ENCODE data around the gene CALML5. TPM values are rescaled to one million over a fixed set of nuclear protein-coding genes. Genes with fewer than 3 reads are reported as not detected.

The CALML5 gene
- total and polyA plus RNA-seq, 2 of the 4 experiments (the other 2 are of a cell fraction) = not detected

DNA sequence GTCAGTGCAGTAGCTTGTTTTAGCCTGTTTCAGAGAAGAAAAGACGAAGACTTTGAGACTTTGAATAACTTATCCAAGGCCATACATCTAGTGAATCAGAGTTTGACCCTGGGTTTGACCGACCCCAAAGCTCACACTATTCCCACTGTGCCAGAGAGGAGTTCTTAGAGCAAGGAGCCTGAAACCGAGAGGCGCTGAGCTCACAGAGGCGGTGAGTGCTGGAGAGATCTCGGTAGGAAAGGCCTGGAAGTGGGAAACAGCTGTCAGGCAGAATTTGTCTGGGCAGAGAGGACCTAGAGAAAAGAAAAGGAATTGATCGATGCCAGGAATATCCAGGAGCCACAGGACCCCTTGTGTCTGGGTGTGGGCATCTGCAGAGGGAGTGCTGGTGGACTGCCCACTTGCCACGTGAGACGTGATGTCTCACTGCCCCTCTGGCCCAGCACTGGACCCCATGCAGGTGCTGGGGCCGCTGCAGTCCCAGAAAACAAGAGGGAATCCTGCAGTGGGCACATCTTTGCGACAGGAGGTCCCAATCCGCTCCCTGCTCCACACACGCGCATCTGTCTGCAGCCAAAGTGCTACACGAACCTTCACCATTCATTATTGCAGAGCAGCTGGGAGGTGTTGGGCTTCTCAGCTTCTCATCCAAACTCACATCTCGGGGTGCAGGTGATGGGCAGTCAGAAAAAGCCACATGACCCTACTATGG is 31.6 kb upstream of the CALML5 start:
- POLR2A ChIA-PET (ENCODE audit: unreplicated experiment) = interaction anchor here (0.6 kb wide), 2 partner anchors 82 to 195 kb away, joined by 3 to 6 read pairs; no protein-coding TSS in a partner anchor
- in situ Hi-C loops (cut with MboI; ENCODE audit: low sequenced_read_pairs) = no loop called here
- H2AFZ ChIP-seq (replicated peaks; ENCODE audit: low read length, poor library complexity) = no peak overlapping the region
- no peaks in the 10 kb centered on the region for H3K9me1 ChIP-seq (ENCODE audit: insufficient read depth, low read length)
- no peak overlapping the region for H3K23ac ChIP-seq (ENCODE audit: low read depth, low read length)
- no peak overlapping the region for H2BK120ac ChIP-seq (ENCODE audit: low read depth, low read length)
- peaks cover 4% of the 10 kb centered on the region; the same call in 1 of the 2 replicates for H3K4me1 ChIP-seq (ENCODE audit: control insufficient read depth, insufficient read depth, low read length)
- no peaks in the 10 kb centered on the region for H4K20me1 ChIP-seq (ENCODE audit: insufficient read depth, low read length)
- no peak overlapping the region for H3K14ac ChIP-seq (replicated peaks; ENCODE audit: low read depth, low read length)
- dilution Hi-C loops (cut with HindIII; ENCODE audit: low sequenced_read_pairs, unreplicated experiment) = no loop called here
- intact Hi-C loops (cut with micrococcal nuclease) = no loop called here
- no peak overlapping the region for H3K56ac ChIP-seq (ENCODE audit: extremely low read depth, insufficient read depth, low read length)
- no peak overlapping the region for H2AK9ac ChIP-seq (replicated peaks; ENCODE audit: low read depth, low read length, poor library complexity)
- H4K8ac ChIP-seq (ENCODE audit: low read depth in 2 of 2, low read length in 2 of 2) = no peak overlapping the region
- peaks cover 2% of the 10 kb centered on the region; the same call in 1 of the 2 replicates for H3K27me3 ChIP-seq (ENCODE audit: control insufficient read depth, insufficient read depth, low read length)
- TF ChIP-seq NFE2L2 (IDR thresholded peaks at IDR 0.05; ENCODE audit: low read depth, low read length) (no peak), RCOR1 (IDR thresholded peaks at IDR 0.05; ENCODE audit: insufficient replicate concordance, low read length) (no peak), SMC3 (IDR thresholded peaks at IDR 0.05; ENCODE audit: low read depth, low read length) (no peak), BHLHE40 (IDR thresholded peaks at IDR 0.05; ENCODE audit: low read depth, low read length) (no peak)
- TF ChIP-seq, protein P1, sequence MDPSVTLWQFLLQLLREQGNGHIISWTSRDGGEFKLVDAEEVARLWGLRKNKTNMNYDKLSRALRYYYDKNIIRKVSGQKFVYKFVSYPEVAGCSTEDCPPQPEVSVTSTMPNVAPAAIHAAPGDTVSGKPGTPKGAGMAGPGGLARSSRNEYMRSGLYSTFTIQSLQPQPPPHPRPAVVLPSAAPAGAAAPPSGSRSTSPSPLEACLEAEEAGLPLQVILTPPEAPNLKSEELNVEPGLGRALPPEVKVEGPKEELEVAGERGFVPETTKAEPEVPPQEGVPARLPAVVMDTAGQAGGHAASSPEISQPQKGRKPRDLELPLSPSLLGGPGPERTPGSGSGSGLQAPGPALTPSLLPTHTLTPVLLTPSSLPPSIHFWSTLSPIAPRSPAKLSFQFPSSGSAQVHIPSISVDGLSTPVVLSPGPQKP (IDR thresholded peaks at IDR 0.05; ENCODE audit: borderline replicate concordance, low read depth, low read length) = no peak
- H2BK15ac ChIP-seq (ENCODE audit: low read depth, low read length) = no peak overlapping the region
- H3K4me2 ChIP-seq (ENCODE audit: low read depth, low read length) = no peak overlapping the region
- H3K18ac ChIP-seq (ENCODE audit: low read depth, low read length) = no peak overlapping the region
- no peak overlapping the region for H4K91ac ChIP-seq (ENCODE audit: insufficient read depth, low read depth, low read length)
- no peaks in the 10 kb centered on the region for H3K9me3 ChIP-seq (ENCODE audit: control insufficient read depth, insufficient read depth, low read length)
- H2BK5ac ChIP-seq (ENCODE audit: low read depth, low read length, poor library complexity, severe bottlenecking) = no peak overlapping the region
- H3K4ac ChIP-seq (ENCODE audit: low read depth, low read length) = no peak overlapping the region
- H3K79me1 ChIP-seq (ENCODE audit: low read depth in 1 of 2, low read length in 2 of 2) = no peaks in the 10 kb centered on the region
- no peak overlapping the region for H4K5ac ChIP-seq (ENCODE audit: low read depth, low read length)
- no TSS peak for BruUV-seq (replicated peaks)
- H3K27ac ChIP-seq (ENCODE audit: insufficient read depth, low read length) = no peak overlapping the region
- H2AK5ac ChIP-seq (ENCODE audit: low read depth, low read length) = no peak overlapping the region
- DNase-seq (no peak), ATAC-seq (ENCODE audit: low read depth) (no peak)
- H3K4me3 ChIP-seq (ENCODE audit: insufficient read depth, low read depth, low read length) = no peak overlapping the region
- no peak overlapping the region for H2BK20ac ChIP-seq (ENCODE audit: low read depth, low read length)
- H3K36me3 ChIP-seq (ENCODE audit: control insufficient read depth, insufficient read depth, low read length) = no peaks in the 10 kb centered on the region
- 74% methylated on average over 3 of the region's 16 CpGs; no CpG with 5 or more reads in 1 of the 2 experiments for WGBS, 2 experiments (ENCODE audit: extremely low coverage in 2 of 2, insufficient read length in 1 of 2)
- CTCF ChIA-PET = interaction anchor here (0.5 kb wide), 1 partner anchor 10 kb away, joined by 3 read pairs; no protein-coding TSS in a partner anchor
- H3K9ac ChIP-seq (ENCODE audit: low read depth, low read length) = no peak overlapping the region

All from IMR-90 (cell line).